Activated T-cell treated with anti-CD3 and anti-CD28 coated beads, Interleukin-2, amount 50 U/mL, for 1 hour (primary cell): Measurements from ENCODE around the gene PCDHGC3.

Experiments
- DNase-seq: peaks from one replicate; pipeline ENCODE4 v3.0.0-alpha.2; 2020

Gene PCDHGC3

DNA sequence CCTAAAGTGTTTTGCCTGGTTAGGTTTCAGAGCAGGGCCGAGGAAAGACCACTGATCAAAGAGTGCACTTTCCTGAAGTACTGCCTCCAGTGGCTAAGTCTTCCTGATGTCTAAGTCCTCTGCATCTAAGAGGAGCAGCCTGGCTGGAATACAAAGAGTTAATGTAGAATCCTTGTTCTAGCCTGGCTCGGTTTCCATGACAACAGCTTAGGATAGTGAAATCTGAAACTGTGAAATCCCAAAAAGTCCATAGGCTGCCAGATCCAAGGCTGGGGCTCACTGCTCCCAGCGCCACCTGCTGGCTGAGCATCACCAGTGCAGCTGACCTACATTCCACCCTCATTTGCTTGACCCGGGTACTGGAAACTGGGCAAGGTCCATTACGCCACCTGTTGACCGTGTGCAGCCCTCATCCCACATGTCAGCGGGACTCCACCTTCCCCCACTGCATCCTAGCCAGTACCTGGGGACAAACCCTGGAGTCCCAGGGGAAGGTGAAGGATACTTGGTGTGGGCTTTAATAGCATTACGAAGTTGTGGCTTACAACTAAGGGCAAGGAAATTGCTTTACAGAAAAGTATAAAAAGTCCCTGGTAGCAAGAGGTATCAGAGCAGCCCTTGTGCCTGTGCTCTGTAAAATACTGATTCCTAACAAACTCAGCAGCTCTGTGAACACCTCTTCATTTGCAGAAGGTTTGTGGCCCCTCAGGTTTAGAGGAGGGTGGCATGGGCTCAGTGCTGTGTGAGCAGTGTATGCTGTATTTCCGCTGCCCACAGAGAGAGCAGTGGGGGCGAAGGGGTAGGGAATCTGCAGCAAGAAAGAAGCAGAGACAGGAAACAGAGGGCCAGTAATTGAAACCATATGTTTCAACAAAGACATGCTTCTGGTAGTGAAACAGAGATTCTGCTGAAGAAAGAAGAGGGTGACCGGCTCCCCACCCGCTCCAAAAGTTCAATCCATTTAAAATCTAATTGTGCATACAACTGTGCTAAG is 49.1 kb downstream of the PCDHGC3 start:
- DNase-seq, result peak; percentile 65

DNA sequence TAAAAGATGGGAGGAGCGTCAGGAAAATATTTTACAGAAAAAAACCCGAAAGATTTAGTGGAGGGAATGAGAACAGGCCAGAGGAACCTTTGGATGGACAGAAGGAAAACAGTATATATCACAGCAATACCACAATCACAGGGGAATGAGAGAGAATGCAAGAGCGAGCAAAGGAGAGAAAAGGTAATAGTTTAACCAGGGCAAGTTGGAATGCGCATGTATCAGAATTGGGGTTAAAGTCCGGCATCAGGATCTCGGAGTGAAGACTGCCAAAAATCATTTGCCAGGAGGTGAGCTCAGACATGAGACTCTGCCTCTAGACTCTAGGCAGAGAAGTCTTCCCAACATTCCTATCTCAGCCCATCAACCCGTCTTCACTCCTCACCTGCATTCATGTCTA is 49.9 kb downstream of the PCDHGC3 start:
- DNase-seq, result no peak

DNA sequence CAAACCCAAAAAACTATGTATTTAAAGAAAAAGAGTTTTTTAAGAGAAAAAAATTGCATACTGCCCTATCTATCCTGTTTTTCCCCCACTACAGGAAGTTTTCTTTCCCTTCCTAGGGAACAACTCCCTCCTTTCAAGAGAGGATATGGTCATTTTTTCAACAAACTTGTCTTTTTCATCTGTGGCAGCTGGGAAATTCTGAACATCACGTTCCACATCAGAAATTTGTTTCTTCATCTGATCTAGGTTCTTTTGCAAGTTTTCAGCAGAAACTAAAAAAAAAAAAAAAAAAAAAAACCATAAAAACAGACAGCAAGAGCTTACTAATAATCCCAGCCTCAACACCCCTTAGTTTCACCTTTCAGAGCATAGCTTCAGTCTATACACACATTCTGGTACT is 51.7 kb downstream of the PCDHGC3 start:
- no peak for DNase-seq
